GM23248 (cell line): ENCODE data around the gene ALKBH3.

Experiments
- EZH2 ChIP-seq: fragments of 200-600 bp; sonication (generic); IDR thresholded peaks from 2 replicates; pipeline ENCODE4 v1.6.1; 2018; ENCODE audit warnings: antibody characterized with exemption, mild to moderate bottlenecking; ENCODE audit not compliant: insufficient read depth, poor library complexity, severe bottlenecking
- EZH2phosphoT487 ChIP-seq: fragments of 200-600 bp; sonication (generic); IDR thresholded peaks from 2 replicates; pipeline ENCODE4 v1.6.1; 2018; ENCODE audit warnings: antibody characterized with exemption, moderate library complexity, mild to moderate bottlenecking, low read depth; ENCODE audit not compliant: insufficient read depth

- TF ChIP-seq EZH2phosphoT487 (no peak), EZH2 (no peak)
Measured at GRCh38 chr11:43874738-43875137, 5.9 kb upstream of the ALKBH3 start.
